H9 (cell line): ENCODE results near the gene ADAMTS15. TPM values are rescaled to one million over a fixed set of nuclear protein-coding genes. Genes with fewer than 3 reads are reported as not detected.

Source experiments
- DNase-seq: peaks from one replicate; pipeline ENCODE4 v3.0.0-alpha.2; 2017
- H2AFZ ChIP-seq: one replicate; pipeline ENCODE4 v1.6.1; 2013; ENCODE audit warnings: mild to moderate bottlenecking, low read length, control low read depth, moderate library complexity
- H2AK5ac ChIP-seq: 2 replicates; pipeline ENCODE4 v1.6.1; 2013; ENCODE audit warnings: low read length, control low read depth, mixed read lengths; ENCODE audit not compliant: insufficient read length
- H2BK120ac ChIP-seq: one replicate; pipeline ENCODE4 v1.6.1; 2013; ENCODE audit warnings: low read depth, mild to moderate bottlenecking, low read length, control low read depth, inconsistent platforms; ENCODE audit not compliant: poor library complexity, severe bottlenecking
- H2BK12ac ChIP-seq: 2 replicates; pipeline ENCODE4 v1.6.1; 2013; ENCODE audit warnings: low read length, control low read depth, mixed read lengths, low read depth; ENCODE audit not compliant: insufficient read length
- H2BK15ac ChIP-seq: 2 replicates; pipeline ENCODE4 v1.6.1; 2013; ENCODE audit warnings: low read depth, low read length, control low read depth
- H2BK20ac ChIP-seq: one replicate; pipeline ENCODE4 v1.6.1; 2013; ENCODE audit warnings: low read depth, mild to moderate bottlenecking, low read length, control low read depth, inconsistent platforms; ENCODE audit not compliant: poor library complexity, severe bottlenecking
- H2BK5ac ChIP-seq: 2 replicates; pipeline ENCODE4 v1.6.1; 2013; ENCODE audit warnings: low read length, control low read depth, mixed read lengths; ENCODE audit not compliant: insufficient read length
- H3K14ac ChIP-seq: 2 replicates; pipeline ENCODE4 v1.6.1; 2013; ENCODE audit warnings: low read length, control low read depth; ENCODE audit not compliant: insufficient read depth
- H3K18ac ChIP-seq: 2 replicates; pipeline ENCODE4 v1.6.1; 2013; ENCODE audit warnings: low read depth, mild to moderate bottlenecking, mixed read lengths, low read length, control low read depth; ENCODE audit not compliant: insufficient read length
- H3K23ac ChIP-seq: 2 replicates; pipeline ENCODE4 v1.6.1; 2013; ENCODE audit warnings: low read length, control low read depth, mixed read lengths, low read depth; ENCODE audit not compliant: insufficient read length
- H3K23me2 ChIP-seq: 2 replicates; pipeline ENCODE4 v1.6.1; 2013; ENCODE audit warnings: low read depth, mild to moderate bottlenecking, mixed read lengths, low read length, control low read depth; ENCODE audit not compliant: insufficient read length, poor library complexity, severe bottlenecking
- H3K27ac ChIP-seq: 2 replicates; pipeline ENCODE4 v1.5.1; 2013; ENCODE audit warnings: low read length, control low read depth, mixed read lengths, low read depth; ENCODE audit not compliant: insufficient read length
- H3K27me3 ChIP-seq: 2 replicates; pipeline ENCODE4 v1.6.1; 2013; ENCODE audit warnings: low read length, control low read depth, inconsistent platforms; ENCODE audit not compliant: insufficient read depth
- H3K4ac ChIP-seq: 2 replicates; pipeline ENCODE4 v1.6.1; 2013; ENCODE audit warnings: low read depth, mild to moderate bottlenecking, control low read depth, inconsistent platforms, low read length, moderate library complexity
- H3K4me1 ChIP-seq: 2 replicates; pipeline ENCODE4 v1.6.1; 2013; ENCODE audit warnings: low read length, control low read depth, inconsistent platforms; ENCODE audit not compliant: insufficient read depth
- H3K4me2 ChIP-seq: 2 replicates; pipeline ENCODE4 v1.6.1; 2013; ENCODE audit warnings: low read length, control low read depth, mixed read lengths; ENCODE audit not compliant: insufficient read length, insufficient read depth
- H3K56ac ChIP-seq: 2 replicates; pipeline ENCODE4 v1.6.1; 2013; ENCODE audit warnings: low read depth, mild to moderate bottlenecking, mixed read lengths, low read length, control low read depth; ENCODE audit not compliant: insufficient read length
- H3K79me1 ChIP-seq: 2 replicates; pipeline ENCODE4 v1.6.1; 2013; ENCODE audit warnings: low read depth, mild to moderate bottlenecking, moderate library complexity, low read length, control low read depth, inconsistent platforms; ENCODE audit not compliant: insufficient read depth, poor library complexity, severe bottlenecking
- H3K79me2 ChIP-seq: 2 replicates; pipeline ENCODE4 v1.6.1; 2013; ENCODE audit warnings: low read length, control low read depth, inconsistent platforms; ENCODE audit not compliant: insufficient read depth
- H3K9ac ChIP-seq: 2 replicates; pipeline ENCODE4 v1.6.1; 2013; ENCODE audit warnings: low read length, control low read depth, mixed read lengths; ENCODE audit not compliant: insufficient read length; ENCODE audit errors: extremely low read depth
- H3K9me3 ChIP-seq: one replicate; pipeline ENCODE4 v1.6.1; 2013; ENCODE audit warnings: low read depth, low read length, inconsistent platforms; ENCODE audit not compliant: control insufficient read depth
- H3T11ph ChIP-seq: one replicate; pipeline ENCODE4 v1.6.1; 2013; ENCODE audit warnings: mild to moderate bottlenecking, low read length, control low read depth, inconsistent platforms
- H4K20me1 ChIP-seq: one replicate; pipeline ENCODE4 v1.6.1; 2013; ENCODE audit not compliant: control insufficient read depth, insufficient read length, insufficient read depth
- H4K5ac ChIP-seq: 2 replicates; pipeline ENCODE4 v1.6.1; 2013; ENCODE audit warnings: low read depth, mild to moderate bottlenecking, mixed read lengths, low read length, control low read depth; ENCODE audit not compliant: insufficient read length
- H4K8ac ChIP-seq: replicated peaks from 2 replicates; pipeline ENCODE4 v1.6.1; 2013; ENCODE audit warnings: low read length, control low read depth, mixed read lengths, low read depth; ENCODE audit not compliant: insufficient read length
- H4K91ac ChIP-seq: 2 replicates; pipeline ENCODE4 v1.6.1; 2013; ENCODE audit warnings: low read depth, mild to moderate bottlenecking, moderate library complexity, mixed read lengths, low read length, control low read depth; ENCODE audit not compliant: insufficient read length
- H3K27ac Mint-ChIP-seq, 3 experiments: 2 replicates in 2 of 3; 3 replicates in 1 of 3; pipeline ENCODE4 v1.8.0; 2020 to 2021; ENCODE audit warnings: mixed read lengths in 3 of 3, mild to moderate bottlenecking in 1 of 3, moderate library complexity in 1 of 3
- H3K27me3 Mint-ChIP-seq: 2 replicates; pipeline ENCODE4 v1.8.0; 2021; ENCODE audit warnings: low read depth, mild to moderate bottlenecking, moderate library complexity, mixed read lengths
- H3K36me3 Mint-ChIP-seq, 3 experiments: 2 replicates in 2 of 3; 3 replicates in 1 of 3; pipeline ENCODE4 v1.8.0; 2020 to 2021; ENCODE audit warnings: low read depth in 3 of 3, mixed read lengths in 3 of 3; ENCODE audit not compliant: insufficient read depth in 1 of 3
- H3K4me1 Mint-ChIP-seq, 2 experiments: 2 replicates each; pipeline ENCODE4 v1.8.0; 2020; ENCODE audit warnings: mixed read lengths in 2 of 2
- H3K4me3 Mint-ChIP-seq, 2 experiments: 2 replicates in 1 of 2; 3 replicates in 1 of 2; pipeline ENCODE4 v1.8.0; 2020 to 2021; ENCODE audit warnings: mild to moderate bottlenecking in 2 of 2, mixed read lengths in 2 of 2, moderate library complexity in 1 of 2
- H3K9me3 Mint-ChIP-seq, 2 experiments: 2 replicates in 1 of 2; 3 replicates in 1 of 2; pipeline ENCODE4 v1.8.0; 2020; ENCODE audit warnings: mild to moderate bottlenecking in 2 of 2, mixed read lengths in 2 of 2, moderate library complexity in 1 of 2
- total RNA-seq: library from RNA; stranded (reverse); gene quantifications from 2 replicates; pipeline ENCODE4 v1.2.1, GENCODE V29; 2021
- TF ChIP-seq, protein P1 (sequence below): fragments of 200-600 bp; sonication (generic); conservative IDR thresholded peaks from 3 replicates; pipeline ENCODE4 v1.8.0; 2021; ENCODE audit warnings: antibody characterized with exemption, mild to moderate bottlenecking

The ADAMTS15 gene
- total RNA-seq, 1 experiment from 2014 or later, result 1.3 TPM

DNA sequence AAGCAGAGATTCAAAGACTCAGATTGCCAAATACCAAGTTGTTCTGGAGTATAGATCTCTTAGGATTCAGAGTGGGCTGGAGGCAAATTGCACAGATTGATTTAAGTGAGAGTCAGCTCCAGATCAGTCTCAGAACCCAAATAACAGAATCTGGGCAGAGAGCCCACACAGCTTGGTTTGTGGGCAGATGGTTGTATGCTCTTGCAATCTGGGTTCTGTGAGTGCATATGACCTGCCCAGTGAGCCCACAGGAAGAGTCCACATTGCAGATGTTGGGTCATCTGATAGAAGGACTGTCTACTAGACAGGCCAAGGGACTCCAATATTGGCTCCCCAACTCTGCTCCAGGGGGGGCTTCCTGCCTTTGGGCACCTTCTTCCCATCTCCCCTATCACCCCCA, 65.9 kb downstream of the ADAMTS15 start:
- peaks cover 8% of the 10 kb centered on the region for H3K27me3 Mint-ChIP-seq
- peaks cover 11 to 21% of the 10 kb centered on the region in 2 experiments for H3K4me1 Mint-ChIP-seq

More for the DNA sequence above, 65.9 kb downstream of the ADAMTS15 start:
- no peak overlapping the region for H4K8ac ChIP-seq
- no peak overlapping the region for H3K4me3 Mint-ChIP-seq
- no peaks in the 10 kb centered on the region; a peak in 1 of 7 replicates for H3K36me3 Mint-ChIP-seq
- no peak overlapping the region for H3K27ac Mint-ChIP-seq
- H3K27ac ChIP-seq, result no peak overlapping the region
- no peaks in the 10 kb centered on the region for H3K23me2 ChIP-seq
- no peak overlapping the region for H3K18ac ChIP-seq
- no peak overlapping the region for H4K5ac ChIP-seq
- no peak overlapping the region for H2BK120ac ChIP-seq
- H4K20me1 ChIP-seq, result no peaks in the 10 kb centered on the region
- H2BK12ac ChIP-seq, result no peak overlapping the region
- H3K14ac ChIP-seq, result no peak overlapping the region
- H3K23ac ChIP-seq, result no peak overlapping the region
- H2AFZ ChIP-seq, result no peak overlapping the region
- no peaks in the 10 kb centered on the region for H3K27me3 ChIP-seq
- no peaks in the 10 kb centered on the region for H3K79me1 ChIP-seq
- H2BK15ac ChIP-seq, result no peak overlapping the region
- H3K4ac ChIP-seq, result no peak overlapping the region
- no peaks in the 10 kb centered on the region for H3K9me3 Mint-ChIP-seq
- no peak overlapping the region for H3K9ac ChIP-seq
- TF ChIP-seq, protein P1, sequence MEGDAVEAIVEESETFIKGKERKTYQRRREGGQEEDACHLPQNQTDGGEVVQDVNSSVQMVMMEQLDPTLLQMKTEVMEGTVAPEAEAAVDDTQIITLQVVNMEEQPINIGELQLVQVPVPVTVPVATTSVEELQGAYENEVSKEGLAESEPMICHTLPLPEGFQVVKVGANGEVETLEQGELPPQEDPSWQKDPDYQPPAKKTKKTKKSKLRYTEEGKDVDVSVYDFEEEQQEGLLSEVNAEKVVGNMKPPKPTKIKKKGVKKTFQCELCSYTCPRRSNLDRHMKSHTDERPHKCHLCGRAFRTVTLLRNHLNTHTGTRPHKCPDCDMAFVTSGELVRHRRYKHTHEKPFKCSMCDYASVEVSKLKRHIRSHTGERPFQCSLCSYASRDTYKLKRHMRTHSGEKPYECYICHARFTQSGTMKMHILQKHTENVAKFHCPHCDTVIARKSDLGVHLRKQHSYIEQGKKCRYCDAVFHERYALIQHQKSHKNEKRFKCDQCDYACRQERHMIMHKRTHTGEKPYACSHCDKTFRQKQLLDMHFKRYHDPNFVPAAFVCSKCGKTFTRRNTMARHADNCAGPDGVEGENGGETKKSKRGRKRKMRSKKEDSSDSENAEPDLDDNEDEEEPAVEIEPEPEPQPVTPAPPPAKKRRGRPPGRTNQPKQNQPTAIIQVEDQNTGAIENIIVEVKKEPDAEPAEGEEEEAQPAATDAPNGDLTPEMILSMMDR, result no peak
- no peaks in the 10 kb centered on the region for H3K9me3 ChIP-seq
- H3K79me2 ChIP-seq, result no peaks in the 10 kb centered on the region
- no peak overlapping the region for H2AK5ac ChIP-seq
- H3K4me2 ChIP-seq, result no peak overlapping the region
- peaks cover 6% of the 10 kb centered on the region; the same call in 1 of the 2 replicates for H3K4me1 ChIP-seq
- no peak overlapping the region for H2BK20ac ChIP-seq
- no peak overlapping the region for H4K91ac ChIP-seq
- no peak overlapping the region for H2BK5ac ChIP-seq
- DNase-seq, result no peak
- no peak overlapping the region for H3K56ac ChIP-seq
- no peak overlapping the region for H3T11ph ChIP-seq
